Endothelial cell of hepatic sinusoid (primary cell): ENCODE data around the gene PRKN.

ENCODE experiments used
- in situ Hi-C: cut with HindIII; loops from 2 replicates; pipeline ENCODE4 v1.10.0; 2017; ENCODE audit warnings: low sequenced_read_pairs

Gene PRKN

DNA sequence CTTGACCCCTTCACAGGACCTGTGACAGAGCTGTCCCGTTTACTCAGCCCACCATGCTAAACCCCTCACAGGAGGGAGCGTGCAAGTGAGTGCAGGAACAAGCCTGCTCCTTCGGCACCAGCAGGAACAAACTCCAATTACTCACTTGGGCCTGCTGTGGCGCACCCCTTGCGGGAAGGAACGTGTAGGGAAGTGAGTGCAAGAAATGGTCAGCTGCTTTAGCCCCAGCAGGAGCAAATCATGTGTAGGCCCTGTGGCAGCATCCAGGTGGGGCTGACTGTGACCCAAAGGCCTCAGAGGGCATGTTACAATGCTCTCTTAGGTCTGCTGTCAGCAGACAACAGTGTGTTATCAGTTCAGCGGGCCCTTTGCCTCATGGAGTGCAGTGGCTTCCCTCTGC is 574.4 kb downstream of the PRKN start:
- in situ Hi-C loops: no loop called here

DNA sequence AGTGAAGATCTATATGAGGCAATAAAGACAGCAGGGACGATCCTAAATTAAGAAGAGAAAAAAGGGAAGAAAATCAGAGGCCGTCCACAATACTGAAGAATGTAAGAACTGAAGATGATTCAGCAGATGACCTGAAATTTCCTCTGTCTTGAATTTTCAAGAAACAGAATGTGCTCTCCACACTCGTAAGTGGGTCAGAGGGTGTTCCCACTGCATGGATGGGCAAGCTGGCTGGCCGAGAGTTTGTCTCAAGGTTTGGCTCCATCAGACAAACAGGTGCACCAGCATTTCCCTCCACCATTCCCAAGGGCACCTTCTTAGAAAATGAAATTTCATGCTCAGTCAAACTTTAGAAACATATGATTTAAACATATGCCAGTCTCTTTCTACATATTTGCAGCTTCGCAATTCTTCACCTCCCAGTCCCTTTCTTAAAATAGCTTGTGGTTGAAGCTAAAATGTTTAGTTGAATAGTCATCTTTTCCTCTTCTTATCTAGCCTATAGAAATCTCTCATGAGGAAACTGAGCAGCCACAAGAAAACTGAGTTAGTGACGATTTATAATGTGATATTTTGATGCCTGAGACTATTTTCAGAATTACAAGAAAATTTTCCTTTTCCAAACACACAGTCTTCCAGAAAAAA is 576.4 kb downstream of the PRKN start:
- in situ Hi-C loops: no loop called here

DNA sequence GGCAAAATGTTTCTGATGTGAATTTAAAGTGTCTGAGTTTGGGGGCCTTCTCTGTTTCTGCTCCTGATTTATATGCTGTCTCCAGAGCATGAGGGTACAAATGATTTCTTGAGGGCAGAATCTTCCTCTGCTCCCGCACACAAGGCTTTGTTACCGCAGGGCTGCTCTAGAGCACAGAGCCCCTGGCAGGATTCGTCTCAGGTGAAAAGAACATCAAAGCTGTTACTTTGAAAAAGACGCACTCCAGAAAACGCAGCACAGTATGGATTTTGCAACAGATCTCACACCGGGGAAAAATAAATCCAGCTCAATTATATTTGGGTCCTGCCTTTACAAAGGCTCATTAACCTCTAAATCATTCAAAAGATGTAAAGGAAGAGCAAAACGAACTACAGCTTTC is 577.3 kb downstream of the PRKN start:
- in situ Hi-C loops: no loop called here

DNA sequence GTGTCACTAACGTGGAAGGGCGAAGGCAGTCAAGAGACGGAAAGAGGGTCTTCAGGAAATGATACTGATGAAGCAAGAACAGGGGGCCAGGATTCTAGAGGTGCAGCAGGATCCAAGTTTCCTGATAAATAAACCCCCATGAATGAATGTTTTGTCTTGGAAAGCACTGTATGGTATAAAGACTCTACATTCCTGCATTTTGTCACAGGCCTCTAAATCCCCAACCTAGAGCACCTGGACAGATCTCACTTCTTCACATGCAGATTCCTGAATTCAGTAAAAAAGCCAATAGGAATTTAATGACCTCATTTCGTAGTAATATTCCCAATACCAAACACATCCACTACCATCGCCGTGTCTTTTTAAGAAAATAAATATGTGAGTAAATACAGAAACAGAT is 577.8 kb downstream of the PRKN start:
- in situ Hi-C loops: no loop called here

DNA sequence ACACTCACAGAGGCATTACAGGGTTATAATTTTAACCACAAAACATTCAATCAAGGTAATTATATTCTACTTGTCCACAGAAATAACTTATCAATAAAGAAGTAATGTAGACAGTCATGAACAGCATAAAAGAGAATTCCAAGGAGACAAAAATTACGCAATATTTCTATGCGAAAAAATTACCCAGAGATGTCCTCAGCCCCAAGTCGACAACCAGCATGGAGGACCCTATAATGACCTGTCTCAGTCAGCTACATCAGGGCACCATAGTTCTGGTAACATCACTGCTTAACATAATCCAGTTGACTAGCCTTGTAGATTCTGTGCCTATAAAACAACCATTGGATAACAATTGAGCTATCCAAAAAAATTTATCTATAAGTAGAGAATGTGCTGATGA is 579.8 kb downstream of the PRKN start:
- in situ Hi-C loops: no loop called here

DNA sequence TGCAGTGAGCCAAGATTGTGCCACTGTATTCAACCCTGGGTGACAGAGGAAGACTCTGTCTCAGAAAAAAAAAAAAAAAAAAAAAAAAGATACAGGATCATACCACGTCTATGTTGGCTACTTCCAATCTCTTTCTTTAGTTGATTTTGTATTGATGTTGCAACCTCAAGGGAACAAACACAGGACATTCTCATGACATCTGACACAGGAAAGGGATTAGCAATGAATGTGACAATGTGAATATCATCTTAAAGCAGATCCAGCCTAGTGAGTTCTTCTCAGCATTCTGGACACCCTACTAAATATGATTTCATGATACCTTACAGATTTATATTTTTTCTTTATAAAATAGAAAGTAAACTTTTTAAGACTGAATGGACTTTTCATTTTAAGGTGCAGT is 580.3 kb downstream of the PRKN start:
- in situ Hi-C loops: no loop called here

DNA sequence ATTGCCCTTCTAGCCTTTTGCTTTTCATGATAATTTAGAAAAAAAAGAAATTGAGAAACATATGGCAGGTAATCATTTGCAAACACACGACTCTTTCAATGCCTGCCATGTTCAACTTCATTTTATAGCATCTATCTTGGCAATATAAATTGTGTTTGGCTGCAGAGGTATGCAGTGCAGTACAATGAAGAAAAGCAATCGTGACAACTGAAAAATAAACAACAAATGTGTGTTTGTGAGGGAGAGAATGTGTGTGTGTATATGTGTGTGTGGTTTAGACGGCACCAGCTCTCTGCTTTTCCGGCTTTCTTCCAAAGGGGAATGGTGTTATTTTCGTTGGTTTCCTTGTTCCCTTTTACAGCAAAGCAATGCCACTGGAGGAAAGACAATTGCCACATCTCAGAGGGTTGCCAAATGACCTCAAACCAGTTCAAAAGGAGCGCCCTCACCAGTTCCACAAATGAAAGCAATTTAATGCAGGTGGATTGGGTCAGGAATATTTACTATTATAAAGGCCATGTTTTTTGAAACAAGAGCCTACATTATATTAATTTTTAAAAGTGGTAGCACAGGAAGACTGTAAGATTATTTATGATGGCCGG is 587.2 kb downstream of the PRKN start:
- in situ Hi-C loops: no loop called here

DNA sequence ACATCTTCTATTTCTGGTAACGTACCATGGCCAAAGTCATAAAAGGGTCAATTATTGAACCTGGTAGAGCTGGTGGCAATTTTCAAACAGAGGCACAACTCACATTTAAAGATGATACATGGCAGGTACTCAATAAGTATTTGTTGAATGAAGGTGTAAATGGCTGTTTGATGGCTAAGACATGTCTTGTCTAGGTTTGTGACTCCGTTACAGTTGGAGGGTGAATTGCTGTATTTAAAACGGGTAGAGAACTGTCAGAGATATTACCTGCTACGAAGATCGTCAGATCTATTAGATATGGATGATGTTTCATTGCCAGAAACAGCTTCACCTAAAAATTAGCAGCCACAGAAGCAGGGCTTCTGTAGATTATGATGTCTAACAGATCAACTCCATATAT is 601.9 kb downstream of the PRKN start:
- in situ Hi-C loops: no loop called here

DNA sequence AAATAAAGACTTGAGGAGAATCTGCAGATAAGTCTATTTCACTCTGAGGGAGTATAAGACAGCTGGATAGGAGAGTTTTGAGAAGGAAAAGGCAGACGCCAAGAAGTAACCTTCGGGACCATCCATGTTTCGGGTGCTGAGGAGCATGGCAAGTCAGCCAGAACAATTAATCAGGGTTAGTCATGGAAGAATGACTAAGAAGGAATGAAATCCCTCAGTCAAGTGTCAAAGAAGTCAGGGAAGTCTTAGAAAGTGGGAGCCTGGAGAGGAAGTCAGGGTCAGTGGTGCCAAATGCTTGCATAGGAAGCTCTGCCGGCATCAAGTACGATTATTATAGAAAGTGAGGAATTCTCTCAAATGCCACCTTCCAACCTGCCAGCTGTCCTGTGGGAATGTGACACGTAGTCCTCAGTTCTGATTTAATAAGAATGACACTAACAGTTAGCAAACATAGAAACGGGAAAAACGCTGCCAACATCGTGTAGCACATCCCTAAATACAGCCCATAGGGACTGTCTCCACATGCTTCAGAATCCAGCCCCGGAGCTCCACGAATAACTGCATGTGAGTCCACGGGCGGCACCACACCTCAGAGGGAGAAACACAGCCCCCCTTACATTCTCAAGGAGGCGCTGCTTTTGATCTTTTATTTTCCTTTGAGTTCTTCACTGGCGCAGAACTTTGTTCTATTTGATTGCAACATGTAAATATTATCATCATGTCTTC is 602.7 kb downstream of the PRKN start:
- in situ Hi-C loops: no loop called here

DNA sequence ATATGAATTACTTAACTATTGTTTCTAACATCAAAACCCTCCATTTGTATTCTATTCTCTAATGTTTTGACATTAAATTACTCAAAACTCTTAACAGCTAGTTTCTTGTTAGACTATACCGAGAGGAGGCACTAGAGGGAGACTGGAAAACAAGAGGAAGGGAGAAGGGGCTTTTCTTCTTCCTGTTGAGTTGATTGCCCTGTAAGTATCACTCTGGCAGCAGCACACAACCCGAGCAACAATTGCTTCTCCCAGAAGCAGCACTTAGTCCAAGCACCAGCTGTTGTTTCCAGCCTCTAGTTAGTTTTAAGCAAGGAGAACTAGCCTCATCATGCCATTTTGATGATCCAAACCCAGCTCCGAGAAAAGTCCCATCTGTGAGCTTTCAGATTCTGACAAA is 603.8 kb downstream of the PRKN start:
- in situ Hi-C loops: no loop called here

DNA sequence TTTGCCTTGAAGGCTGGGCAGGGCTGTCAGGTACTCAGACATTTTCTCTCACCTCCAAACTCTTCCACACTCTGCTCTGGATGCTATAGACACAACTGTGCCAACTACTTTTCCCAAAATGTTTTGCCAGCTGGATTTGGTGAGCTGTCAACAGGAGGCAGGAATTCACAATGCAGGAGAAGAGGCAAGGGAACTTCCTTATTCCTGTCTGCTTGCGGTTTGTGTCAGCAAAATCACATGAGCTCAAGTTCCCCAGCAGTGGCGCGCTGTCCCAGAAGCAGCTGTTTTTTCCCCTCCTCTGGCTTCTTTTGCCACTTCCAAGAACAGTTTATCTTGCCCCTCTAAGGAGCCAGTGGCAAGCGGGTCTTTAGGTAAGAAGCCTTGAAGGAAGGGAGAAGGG is 608.2 kb downstream of the PRKN start:
- in situ Hi-C loops: no loop called here

DNA sequence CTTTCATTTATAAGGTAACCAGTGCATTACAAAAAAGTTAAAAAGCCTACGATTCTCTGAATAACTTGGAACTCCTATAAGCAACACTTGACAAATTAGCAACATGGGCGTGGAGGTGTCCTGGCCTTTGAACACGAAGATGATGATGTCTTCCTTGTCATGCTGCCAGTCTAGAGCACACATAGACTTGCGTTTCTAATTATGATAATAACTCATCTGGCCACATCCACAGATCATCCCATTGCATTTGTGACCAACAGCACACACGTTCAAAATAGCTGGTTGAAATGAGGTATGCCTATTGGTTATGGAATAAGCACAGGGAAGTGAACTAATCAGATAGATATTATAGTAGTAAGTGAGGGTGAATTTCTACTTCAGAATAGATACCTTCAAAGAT is 608.9 kb downstream of the PRKN start:
- in situ Hi-C loops: no loop called here

DNA sequence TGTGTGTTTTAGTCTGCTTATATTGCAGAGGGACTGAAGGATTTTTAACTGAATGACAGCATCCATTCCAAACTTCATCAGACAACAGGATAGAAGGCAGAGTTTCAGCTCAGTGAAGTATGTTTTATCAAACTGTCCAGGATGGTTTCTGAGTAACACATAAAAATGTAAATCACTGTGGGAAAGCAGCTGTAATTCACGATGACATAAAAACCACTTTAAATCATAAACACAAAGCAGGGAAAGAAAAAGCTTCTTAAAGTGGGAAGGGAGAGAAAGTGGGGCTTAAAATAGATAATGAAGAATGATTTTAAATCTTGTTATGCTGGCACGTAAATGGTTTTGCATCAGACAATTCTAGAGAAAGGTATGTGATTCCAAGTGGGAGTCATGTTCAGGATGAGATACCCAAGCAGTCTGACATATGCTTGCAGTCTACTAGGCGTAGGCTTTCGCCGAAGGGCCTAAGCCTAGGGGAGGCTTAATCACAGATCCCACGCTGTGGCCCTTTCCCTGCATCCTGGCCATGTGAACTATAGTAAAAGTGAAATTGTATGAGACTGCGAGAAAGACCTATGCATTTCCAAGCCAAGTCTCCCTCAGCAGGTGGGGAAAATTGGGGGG is 610.6 kb downstream of the PRKN start:
- in situ Hi-C loops: no loop called here

DNA sequence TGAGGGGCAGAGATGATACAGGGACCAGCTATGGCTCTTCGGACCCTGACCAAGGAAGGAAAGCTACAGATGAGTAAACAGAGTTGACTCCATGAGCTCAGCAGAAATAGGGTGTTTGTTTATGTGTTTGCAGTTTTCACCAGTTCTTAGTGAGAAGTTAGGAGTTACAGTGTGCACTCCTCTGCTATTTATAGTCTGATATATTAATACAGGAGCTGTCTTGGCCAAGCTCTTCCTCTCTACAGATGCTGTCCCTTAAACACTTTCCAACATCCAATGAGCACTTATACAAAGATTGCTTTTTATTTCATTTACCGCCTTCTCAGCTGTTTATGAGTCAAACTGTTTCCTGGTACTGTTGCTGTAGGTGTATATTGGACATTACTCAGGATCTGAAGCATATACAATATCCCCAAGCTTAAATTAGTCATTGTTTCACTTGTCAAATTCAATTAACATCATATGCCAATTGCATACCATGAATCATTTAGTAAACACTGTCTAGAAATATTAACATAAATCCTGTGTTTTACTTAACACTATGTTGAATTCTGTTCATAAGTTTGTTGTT is 618.0 kb downstream of the PRKN start:
- in situ Hi-C loops: loop anchor here (5.0 kb wide), 1 partner anchor 57 kb away; no protein-coding TSS in a partner anchor

DNA sequence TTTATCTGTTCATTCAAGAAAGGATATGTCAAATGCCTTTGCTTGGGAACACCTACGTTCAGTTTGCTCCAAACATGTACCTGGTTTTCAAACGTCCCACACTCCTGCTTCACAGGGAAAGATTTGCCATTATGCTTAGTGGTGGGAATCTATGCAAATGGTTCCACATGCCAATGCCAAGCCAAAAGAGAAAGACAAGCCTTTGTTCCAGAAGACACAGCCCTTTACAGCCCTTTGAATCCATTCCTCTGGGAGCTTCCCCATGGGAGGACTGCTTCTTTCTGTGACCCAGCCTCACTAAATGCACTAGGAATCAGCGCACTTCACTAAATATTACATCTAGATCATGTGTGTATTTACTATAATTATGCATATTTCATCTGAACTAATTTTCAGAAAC is 619.5 kb downstream of the PRKN start:
- in situ Hi-C loops: no loop called here

DNA sequence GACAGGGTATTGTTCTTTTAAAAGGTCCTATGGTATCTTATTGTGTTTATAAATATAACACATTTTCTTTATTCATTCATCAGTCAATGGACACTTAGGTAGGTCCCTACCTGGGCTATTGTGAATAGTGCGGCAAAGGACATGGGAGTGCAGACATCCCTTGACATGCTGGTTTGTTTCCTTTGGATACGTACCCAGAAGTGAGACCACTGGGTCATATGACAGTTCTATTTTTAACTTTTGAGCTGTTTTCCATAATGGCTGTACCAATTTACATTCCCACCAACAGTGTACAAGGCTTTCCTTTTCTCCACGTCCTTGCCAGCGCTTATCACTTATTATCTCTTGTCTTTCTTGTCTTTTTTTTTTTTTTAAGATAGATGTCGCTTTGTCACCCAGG is 627.5 kb downstream of the PRKN start:
- in situ Hi-C loops: no loop called here

DNA sequence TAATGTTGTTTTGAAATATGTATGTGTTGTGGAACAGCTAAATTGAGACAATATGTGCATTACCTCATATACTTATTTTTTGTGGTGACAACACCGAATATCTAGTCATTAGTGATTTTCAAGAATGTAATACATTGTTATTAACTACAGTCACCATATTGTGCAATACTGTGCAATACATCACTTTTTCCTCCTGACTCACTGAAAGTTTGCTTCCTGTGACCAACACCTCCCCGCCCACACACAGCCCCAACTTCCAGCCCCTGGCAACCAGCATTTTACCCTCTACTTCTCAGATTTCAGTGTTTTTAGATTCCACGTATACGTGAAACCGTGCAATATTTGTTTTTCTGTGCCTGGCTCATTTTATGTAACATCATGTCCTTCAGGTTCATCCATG is 627.9 kb downstream of the PRKN start:
- in situ Hi-C loops: no loop called here

DNA sequence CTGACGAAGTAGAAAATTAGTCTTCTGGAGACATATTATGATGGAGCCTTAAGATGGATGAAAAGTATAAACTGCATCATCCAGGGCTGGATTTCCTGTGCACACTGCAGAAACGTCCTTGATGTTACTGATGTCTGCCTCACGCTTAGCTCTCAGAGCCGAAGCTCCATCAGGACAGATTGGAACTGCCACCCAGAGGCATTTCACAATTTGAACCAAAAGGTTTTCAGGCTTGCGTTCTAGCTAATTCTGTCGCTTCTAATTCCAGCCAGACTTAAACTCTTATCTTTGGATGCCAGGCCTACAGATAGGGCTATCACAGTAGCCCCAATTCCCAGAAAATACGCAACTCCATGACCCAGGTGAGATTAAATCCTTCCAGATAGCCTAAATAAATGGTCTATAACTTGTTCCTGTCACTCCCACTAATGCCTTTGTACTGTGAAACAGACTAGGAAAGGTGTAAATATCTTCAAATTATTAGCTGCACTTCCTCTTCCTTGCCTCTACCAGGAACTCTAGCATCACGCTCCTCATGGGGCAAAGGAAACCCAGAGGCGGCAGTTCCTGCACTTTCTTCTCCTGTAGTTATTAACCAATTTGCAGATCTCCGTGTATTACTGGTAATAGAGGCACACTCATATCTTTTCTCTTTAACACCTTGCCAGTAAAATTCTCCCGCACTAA is 634.6 kb downstream of the PRKN start:
- in situ Hi-C loops: no loop called here

DNA sequence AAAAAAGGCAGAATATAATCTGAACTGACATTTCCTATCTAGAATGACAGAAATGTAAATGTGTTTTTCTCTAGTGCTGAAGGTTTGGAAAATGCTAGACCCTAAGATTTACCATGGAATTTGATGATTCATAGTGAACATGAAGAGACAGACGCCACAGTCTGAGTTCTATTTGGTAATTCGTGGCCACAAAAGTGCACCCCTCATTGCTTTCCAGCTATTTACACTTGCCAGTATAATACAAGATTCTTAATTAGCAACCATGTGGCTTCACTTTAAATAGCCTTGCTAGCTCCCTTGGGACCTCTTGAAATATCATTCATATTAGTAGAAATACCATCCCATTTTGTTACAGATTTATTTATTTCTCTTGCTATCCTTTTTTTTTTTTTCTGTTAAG is 636.8 kb downstream of the PRKN start:
- in situ Hi-C loops: no loop called here

DNA sequence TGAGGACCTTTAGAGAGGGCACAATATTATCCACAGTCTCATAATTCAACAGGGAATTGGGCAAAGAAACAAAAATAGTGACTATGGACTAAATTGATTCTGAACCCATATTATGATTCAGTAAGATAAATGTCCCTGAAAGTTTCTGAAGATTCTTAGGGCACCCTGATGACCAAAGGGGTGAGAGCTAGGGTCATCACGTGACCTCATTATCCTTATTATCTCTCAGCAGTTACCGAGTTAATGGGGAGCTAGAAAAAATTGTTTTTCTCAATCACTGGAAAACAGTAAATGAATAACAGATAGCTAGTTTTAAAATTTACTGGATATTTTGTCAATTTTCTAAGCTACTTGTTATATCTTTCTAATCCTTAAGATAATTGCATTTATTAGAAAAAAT is 639.5 kb downstream of the PRKN start:
- in situ Hi-C loops: no loop called here

DNA sequence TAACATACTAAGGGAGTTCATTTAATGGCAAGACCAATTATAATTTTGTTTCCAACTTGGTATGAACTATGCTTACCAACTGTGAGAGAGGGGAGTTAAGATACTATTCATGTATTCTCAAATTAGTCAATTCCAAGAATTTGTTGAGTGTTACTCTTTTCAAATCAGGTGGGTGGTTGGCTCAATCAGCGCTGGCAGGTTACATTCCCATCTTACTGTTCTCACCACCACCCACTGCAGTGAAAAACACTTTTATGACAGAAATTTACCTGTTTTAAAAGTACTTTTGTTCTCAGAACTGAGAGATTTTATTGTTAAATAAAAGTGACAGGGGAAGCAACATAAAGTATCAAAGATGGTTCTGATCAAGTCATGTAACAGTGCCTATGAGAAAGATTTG is 642.0 kb downstream of the PRKN start:
- in situ Hi-C loops: no loop called here
